A673 (cell line): Measurements from ENCODE around the gene AFAP1. TPM values are rescaled to one million over a fixed set of nuclear protein-coding genes. Genes with fewer than 3 reads are reported as not detected.
A peak's percentile ranks its signal among the peaks of the same experiment; 100 is the strongest.

Experiments
- BruUV-seq: library from RNA; stranded (reverse); fragments of 400-500 nt; replicated peaks from 2 replicates; lab custom pipeline; 2021; lab: Mats Ljungman, UMichigan
- CTCF ChIA-PET: fragments of 300-600 bp; sonication (Branson Sonifier 250); formaldehyde crosslinking; loops from one replicate; lab custom pipeline; 2022; ENCODE audit warnings: antibody characterized with exemption; lab: Charles Lee
- POLR2A ChIA-PET: fragments of 300-600 bp; sonication (Branson Sonifier 250); formaldehyde crosslinking; loops from one replicate; lab custom pipeline; 2022; ENCODE audit warnings: antibody characterized with exemption; ENCODE audit not compliant: low non-redundant PET; lab: Charles Lee
- DNase-seq: peaks from one replicate; pipeline ENCODE4 v3.0.0-alpha.2; 2015; ENCODE audit warnings: low spot score
- H3K27ac ChIP-seq: fragments of 200-600 bp; sonication (generic); 2 replicates; pipeline ENCODE4 v1.5.1; 2016; ENCODE audit warnings: mixed run types, low read depth, mild to moderate bottlenecking, mixed read lengths, antibody characterized with exemption, low read length; ENCODE audit not compliant: poor library complexity, severe bottlenecking
- H3K27me3 ChIP-seq: fragments of 200-600 bp; sonication (generic); replicated peaks from 2 replicates; pipeline ENCODE4 v1.6.1; 2017; ENCODE audit warnings: mixed run types, low read depth, mild to moderate bottlenecking, mixed read lengths, antibody characterized with exemption, low read length; ENCODE audit not compliant: insufficient read depth, poor library complexity
- H3K36me3 ChIP-seq: fragments of 200-600 bp; sonication (generic); 2 replicates; pipeline ENCODE4 v1.6.1; 2016; ENCODE audit warnings: mixed run types, mild to moderate bottlenecking, mixed read lengths, antibody characterized with exemption, low read length; ENCODE audit not compliant: insufficient read depth, poor library complexity, severe bottlenecking
- H3K4me1 ChIP-seq: fragments of 200-600 bp; sonication (generic); 2 replicates; pipeline ENCODE4 v1.6.1; 2017; ENCODE audit warnings: mixed run types, mild to moderate bottlenecking, mixed read lengths, antibody characterized with exemption, low read length; ENCODE audit not compliant: insufficient read depth, poor library complexity, severe bottlenecking
- H3K4me3 ChIP-seq: fragments of 200-600 bp; sonication (generic); 2 replicates; pipeline ENCODE4 v1.5.1; 2016; ENCODE audit warnings: low read depth, mixed run types, mild to moderate bottlenecking, mixed read lengths, low read length; ENCODE audit not compliant: poor library complexity, severe bottlenecking
- H3K9me3 ChIP-seq: fragments of 200-600 bp; sonication (generic); 2 replicates; pipeline ENCODE4 v1.6.1; 2016; ENCODE audit warnings: mixed run types, low read depth, mild to moderate bottlenecking, mixed read lengths, antibody characterized with exemption, low read length; ENCODE audit not compliant: poor library complexity, severe bottlenecking
- CTCF ChIP-seq: fragments of 300-800, 200-600 bp; sonication (generic); conservative IDR thresholded peaks from 2 replicates; pipeline ENCODE4 v1.5.1; 2017; ENCODE audit warnings: low read depth, mild to moderate bottlenecking, antibody characterized with exemption, low read length, moderate library complexity, mixed read lengths
- EZH2 ChIP-seq: fragments of 200-600 bp; sonication (generic); IDR thresholded peaks from 2 replicates; pipeline ENCODE4 v1.6.1; 2017; ENCODE audit warnings: borderline replicate concordance, low read depth, mild to moderate bottlenecking, mixed read lengths, antibody characterized with exemption, low read length; ENCODE audit not compliant: poor library complexity, severe bottlenecking
- intact Hi-C: fragments of 100-400 bp; cut with micrococcal nuclease; formaldehyde crosslinking; loops from one replicate; pipeline ENCODE4 v1.10.0; 2022; ENCODE audit not compliant: unreplicated experiment
- total RNA-seq: library from RNA; stranded (reverse); gene quantifications from 2 replicates; pipeline ENCODE4 v1.2.3, GENCODE V29; 2021

AFAP1 gene
- total RNA-seq, 1 experiment from 2014 or later: 42.6 TPM

DNA sequence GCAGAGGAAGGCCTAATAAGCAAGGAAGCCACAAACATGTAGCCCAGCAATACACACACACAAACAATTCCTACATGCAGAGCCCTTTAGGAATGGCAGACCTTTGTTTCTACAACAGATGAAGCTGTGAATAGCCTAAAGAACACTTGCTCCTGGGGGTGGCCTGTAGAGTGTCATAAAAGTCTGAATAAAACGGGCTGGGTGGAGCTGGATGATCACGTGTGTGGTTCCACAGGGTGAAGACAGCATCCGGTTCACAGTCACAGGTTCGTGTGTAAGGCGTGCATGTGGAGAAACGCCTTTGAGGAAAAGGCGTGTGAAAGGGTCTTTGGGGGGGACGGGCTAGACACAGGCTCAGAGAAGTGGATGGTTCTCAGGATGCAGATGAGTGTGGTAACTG lies 156.1 kb downstream of the AFAP1 start:
- no peak for DNase-seq
- POLR2A ChIA-PET: no interaction called here
- BruUV-seq: no TSS peak
- Histone ChIP-seq H3K9me3 (no peaks in the 10 kb centered on the region), H3K4me1 (peaks cover 51% of the 10 kb centered on the region), H3K4me3 (no peak overlapping the region), H3K27ac (no peak overlapping the region), H3K27me3 (no peaks in the 10 kb centered on the region), H3K36me3 (peaks cover 4% of the 10 kb centered on the region)
- intact Hi-C loops: no loop called here
- TF ChIP-seq CTCF (no peak), EZH2 (no peak)
- CTCF ChIA-PET: no interaction called here

GRCh38 chr4:7782783-7783182 lies 156.9 kb downstream of the AFAP1 start:
- DNase-seq: no peak
- BruUV-seq: no TSS peak
- POLR2A ChIA-PET: no interaction called here
- Histone ChIP-seq H3K9me3 (no peaks in the 10 kb centered on the region), H3K27me3 (no peaks in the 10 kb centered on the region), H3K4me1 (peaks cover 53% of the 10 kb centered on the region), H3K27ac (peak overlapping the region; percentile 77), H3K4me3 (no peak overlapping the region), H3K36me3 (peaks cover 10% of the 10 kb centered on the region)
- CTCF ChIA-PET: no interaction called here
- intact Hi-C loops: no loop called here
- TF ChIP-seq CTCF (no peak), EZH2 (no peak)

GRCh38 chr4:7781993-7782392 lies 157.7 kb downstream of the AFAP1 start:
- TF ChIP-seq EZH2 (no peak), CTCF (no peak)
- POLR2A ChIA-PET: interaction anchor here (0.6 kb wide), 1 partner anchor 13 kb away, joined by 3 read pairs; no protein-coding TSS in a partner anchor
- intact Hi-C loops: no loop called here
- peak; percentile 28 for DNase-seq
- CTCF ChIA-PET: interaction anchor here (0.5 kb wide), 1 partner anchor 20 kb away, joined by 7 read pairs; no protein-coding TSS in a partner anchor
- Histone ChIP-seq H3K27ac (peak overlapping the region; percentile 77), H3K27me3 (no peaks in the 10 kb centered on the region), H3K9me3 (no peaks in the 10 kb centered on the region), H3K4me3 (no peak overlapping the region), H3K36me3 (peaks cover 15% of the 10 kb centered on the region), H3K4me1 (peaks cover 53% of the 10 kb centered on the region)
- BruUV-seq: no TSS peak
